Superior temporal gyrus (tissue), 1 donor: ENCODE results near the gene OCSTAMP.
A peak's percentile ranks its signal among the peaks of the same experiment; 100 is the strongest.

Source experiments
- DNase-seq: peaks from one replicate; pipeline ENCODE4 v3.0.0-alpha.2; 2016; ENCODE audit errors: extremely low spot score

Gene OCSTAMP

DNA sequence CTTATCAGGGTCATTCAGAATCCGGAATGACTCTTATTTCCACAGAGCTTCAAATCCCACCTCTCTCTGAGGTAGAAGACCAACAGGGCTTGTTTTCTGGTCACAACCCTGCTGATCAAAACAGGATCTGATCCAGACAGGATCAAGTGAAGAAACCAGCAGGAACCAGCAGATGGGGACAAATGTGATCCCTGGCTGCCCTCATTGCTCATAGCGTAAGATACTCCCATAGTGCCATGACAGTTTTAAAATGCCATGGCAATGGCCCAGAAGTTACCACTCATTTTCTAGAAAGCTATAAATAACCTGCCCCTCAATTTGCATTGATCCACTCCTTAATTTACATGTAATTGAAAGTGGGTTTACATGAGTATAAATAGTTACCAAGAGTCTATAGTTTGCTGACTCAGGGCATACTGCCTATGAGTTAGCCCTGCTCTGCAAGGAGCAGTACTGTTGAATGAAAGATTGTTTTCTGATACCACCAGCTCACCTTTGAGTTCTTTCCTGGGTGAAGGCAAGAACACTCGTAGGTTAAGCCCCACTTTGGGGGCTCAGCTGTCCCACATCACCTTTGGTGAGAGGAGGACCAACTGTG is 30.9 kb downstream of the OCSTAMP start:
- no peak for DNase-seq

DNA sequence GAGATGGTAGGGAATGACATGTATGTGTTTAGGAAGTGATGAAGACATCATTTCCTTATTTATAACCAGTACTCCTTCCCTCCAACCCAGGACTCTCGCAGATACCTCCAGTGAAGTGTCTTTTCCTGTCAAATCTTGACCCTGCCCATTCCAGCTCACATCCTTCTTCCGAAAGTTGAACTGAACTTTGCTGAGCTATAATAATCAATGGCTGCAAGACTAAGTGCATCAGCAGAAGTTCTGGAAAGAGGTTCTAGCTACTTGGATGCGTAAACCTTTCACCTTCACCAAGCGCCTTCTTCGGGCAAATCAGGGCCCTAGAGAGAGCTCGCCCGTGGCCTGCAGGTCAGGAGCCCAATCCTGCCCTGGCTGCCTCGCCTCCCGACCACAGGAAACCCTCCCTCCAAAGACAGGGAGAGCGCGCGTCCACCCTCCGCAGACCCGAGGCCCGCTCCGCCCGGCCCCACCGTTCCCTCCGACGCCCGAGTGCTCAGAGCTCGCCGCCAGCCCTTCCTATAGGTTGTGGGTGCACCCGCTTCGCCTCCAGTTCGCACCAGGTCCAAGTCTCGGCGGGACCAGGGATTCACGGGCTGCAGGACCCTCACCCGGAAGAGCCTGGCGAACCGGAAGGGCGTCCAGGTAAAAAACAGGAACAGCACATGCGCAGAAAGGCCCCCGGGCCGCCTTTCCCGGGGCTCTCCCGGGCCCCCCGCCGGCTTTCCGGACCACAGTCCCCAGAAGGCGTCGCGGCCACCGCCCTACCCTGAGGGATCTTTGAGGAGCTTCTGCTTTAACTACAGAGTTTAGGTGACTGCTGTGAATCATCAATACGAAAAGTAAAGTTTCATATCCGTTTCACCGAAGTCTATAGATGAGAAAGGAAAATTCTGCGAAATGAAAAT is 37.3 kb downstream of the OCSTAMP start, which contains the start of gene ZNF334:
ZNF334 (minus strand) TSS at position 617 of the 902 bp plus-strand sequence. CDS start 1,457 bp downstream, outside the sequence.
- DNase-seq = peak; percentile 81

DNA sequence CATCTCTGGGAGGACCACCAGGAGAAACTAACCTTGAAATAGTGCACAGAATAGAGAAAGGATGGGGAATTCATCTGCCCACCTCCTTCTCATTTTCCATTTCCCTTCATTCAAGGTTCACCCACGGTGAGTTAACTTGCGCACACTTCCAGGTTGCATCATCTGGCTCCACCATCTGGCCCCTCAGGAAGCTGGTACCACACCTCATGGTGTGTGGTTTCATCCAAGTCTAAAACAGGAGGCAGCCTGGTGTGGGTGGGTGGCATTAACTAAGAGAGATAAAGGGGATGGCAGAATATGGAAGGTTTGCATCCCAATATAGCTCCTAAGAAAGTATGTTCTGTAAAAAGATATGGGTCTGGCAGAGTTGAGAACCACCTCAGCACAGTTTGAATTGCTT is 40.9 kb downstream of the OCSTAMP start:
- peak; percentile 44 for DNase-seq

DNA sequence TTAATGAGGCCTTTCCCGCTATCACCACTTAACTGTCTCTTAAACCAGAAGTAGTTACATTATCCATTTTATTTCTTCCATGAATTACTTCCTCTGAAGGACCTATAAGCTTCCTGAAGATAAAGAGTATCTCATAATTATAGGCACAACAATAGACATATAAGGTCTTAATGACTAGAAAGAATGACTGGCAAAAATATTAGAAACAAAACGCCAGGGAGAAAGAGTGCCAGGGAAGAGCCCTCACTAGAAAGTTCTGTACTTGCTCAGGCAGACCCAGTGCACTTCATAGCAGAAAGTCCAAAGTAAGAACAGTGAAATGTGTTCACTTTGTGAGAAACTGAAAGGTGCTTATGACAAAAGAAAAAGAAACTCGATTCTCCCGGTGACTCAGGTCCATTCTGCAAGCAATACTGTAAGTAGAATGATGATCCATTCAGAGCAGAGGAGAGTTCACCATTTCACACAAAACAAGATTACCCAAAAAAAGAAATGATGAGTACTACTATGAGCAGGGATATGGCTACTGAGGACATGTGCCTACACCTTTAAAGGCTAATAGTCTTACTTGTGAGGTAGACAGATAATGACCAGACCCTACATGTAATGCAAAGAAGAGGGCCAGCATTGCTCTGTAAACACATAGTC is 42.6 kb downstream of the OCSTAMP start:
- no peak for DNase-seq

DNA sequence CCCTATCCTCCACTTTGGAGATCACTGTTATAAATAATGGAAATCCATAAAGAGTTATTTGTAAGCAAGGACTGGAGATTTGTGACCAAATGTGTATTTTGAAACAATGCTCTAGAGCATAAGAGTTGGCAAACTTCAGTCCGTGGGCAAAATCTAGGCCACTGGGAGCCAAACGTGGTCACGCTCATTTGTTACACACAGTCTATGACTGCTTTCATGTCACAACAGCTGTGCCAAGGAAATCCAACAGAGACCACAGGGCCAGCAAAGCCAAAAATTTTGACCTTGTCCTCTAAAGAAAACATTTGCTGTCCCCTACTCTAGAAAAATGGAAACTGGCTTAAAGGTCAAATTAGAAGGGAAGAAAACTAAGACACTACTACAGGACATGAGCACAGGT is 44.9 kb downstream of the OCSTAMP start:
- no peak for DNase-seq

DNA sequence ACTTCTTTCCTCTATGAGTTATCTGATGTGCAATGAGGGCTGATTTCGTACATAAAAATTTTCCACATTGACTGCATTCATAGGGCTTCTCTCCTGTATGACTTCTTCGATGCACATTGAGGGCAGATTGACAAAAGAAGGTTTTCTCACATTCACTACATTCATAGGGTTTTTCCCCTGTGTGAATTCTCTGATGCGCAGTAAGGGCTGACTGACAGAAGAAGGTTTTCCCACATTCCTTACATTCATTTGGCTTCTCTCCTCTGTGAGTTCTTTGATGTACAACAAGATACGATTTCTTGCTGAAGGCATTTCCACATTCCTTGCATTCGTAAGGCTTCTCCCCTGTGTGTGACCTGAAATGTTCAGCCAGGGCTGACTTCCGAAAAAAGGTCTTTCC is 48.5 kb downstream of the OCSTAMP start:
- DNase-seq = no peak

DNA sequence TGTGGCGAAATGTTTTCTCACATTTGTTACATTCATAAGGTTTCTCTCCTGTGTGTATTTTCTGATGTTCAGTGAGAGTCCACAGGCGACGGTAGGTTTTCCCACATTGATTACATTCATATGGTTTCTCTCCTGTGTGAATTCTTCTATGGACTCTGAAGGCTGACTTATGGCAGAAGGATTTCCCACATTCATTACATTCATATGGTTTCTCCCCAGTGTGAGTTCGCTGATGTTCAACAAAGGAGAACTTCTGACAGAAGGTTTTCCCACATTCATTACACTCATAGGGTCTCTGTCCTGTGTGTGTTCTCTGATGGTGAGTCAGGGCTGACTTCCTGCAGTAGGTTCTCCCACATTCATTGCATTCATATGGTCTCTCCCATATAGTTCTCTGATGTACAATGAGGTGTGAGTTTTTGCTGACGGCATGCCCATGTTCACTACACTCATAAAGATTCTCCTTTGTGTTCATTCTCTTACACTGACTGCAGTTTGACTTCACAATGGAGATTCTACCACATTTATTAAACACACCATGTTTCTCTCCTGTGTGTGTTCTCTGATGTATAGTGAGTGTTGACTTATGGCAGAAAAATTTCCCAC is 49.0 kb downstream of the OCSTAMP start:
- DNase-seq = no peak

DNA sequence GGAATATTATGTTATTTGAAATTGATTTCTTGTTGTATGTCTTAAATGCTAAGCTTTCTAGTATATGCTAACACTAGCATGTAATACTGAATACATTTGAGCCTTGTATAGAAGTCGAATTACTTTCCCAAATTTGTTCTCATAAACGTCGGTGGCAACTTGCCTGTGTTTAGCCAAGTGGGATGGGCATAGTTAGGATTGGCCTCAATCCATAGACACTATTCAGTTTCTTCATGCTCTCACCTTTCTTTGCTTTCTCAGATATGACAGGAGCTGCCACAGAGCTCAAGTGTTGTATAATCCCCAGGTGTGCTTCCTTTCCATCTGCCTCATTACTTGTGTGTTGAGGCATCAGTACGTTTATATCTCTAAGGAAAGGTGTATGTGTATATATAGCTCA is 56.4 kb downstream of the OCSTAMP start:
- DNase-seq = no peak

DNA sequence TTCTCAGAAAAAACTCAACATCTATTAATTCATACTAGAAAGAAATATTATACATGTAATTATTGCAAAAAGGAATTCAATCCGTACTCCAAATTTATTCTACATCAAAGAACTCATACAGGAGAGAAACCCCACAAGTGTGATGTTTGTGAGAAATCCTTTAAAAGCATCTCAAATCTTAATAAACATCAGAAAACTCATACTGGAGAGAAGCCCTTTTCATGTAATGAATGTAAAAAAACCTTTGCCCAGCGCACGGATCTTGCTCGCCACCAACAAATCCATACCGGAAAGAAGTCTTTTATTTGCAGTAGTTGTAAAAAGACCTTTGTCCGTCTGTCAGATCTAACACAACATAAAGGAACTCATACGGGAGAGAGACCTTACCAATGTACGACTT is 59.1 kb downstream of the OCSTAMP start:
- DNase-seq = no peak
